Astrocyte (in vitro differentiated cells and primary cell): ENCODE data around the gene IMMP2L. TPM values are rescaled to one million over a fixed set of nuclear protein-coding genes. Genes with fewer than 3 reads are reported as not detected.

Experiments
- DNase-seq: peaks from one replicate; pipeline ENCODE4 v3.0.0-alpha.2; 2010; ENCODE audit warnings: low read depth
- FAIRE-seq: peaks from 2 replicates; lab custom pipeline; 2011; peaks lifted over from hg19 to GRCh38; lab: Jason Lieb, UNC
- H2AFZ ChIP-seq: 2 replicates; pipeline ENCODE4 v1.6.0; 2012; ENCODE audit warnings: low read depth, low read length, inconsistent platforms
- H3K27ac ChIP-seq: 2 replicates; pipeline ENCODE4 v1.5.1; 2011; ENCODE audit warnings: low read depth, low read length, inconsistent platforms
- H3K27me3 ChIP-seq: 2 replicates; pipeline ENCODE4 v1.6.0; 2011; ENCODE audit warnings: low read length, inconsistent platforms; ENCODE audit not compliant: insufficient read depth
- H3K36me3 ChIP-seq: 2 replicates; pipeline ENCODE4 v1.5.1; 2011; ENCODE audit warnings: low read length, inconsistent platforms; ENCODE audit not compliant: insufficient read depth
- H3K4me1 ChIP-seq: 2 replicates; pipeline ENCODE4 v1.5.1; 2011; ENCODE audit warnings: low read length, inconsistent platforms; ENCODE audit not compliant: insufficient read depth
- H3K4me2 ChIP-seq: 2 replicates; pipeline ENCODE4 v1.6.0; 2012; ENCODE audit warnings: low read length, inconsistent platforms
- H3K4me3 ChIP-seq: 2 replicates; pipeline ENCODE4 v1.5.1; 2011; ENCODE audit warnings: low read depth, mild to moderate bottlenecking, low read length, inconsistent platforms; ENCODE audit not compliant: insufficient read depth
- H3K79me2 ChIP-seq: 2 replicates; pipeline ENCODE4 v1.6.0; 2012; ENCODE audit warnings: mild to moderate bottlenecking, low read length, inconsistent platforms; ENCODE audit not compliant: insufficient read depth
- H3K9ac ChIP-seq: 2 replicates; pipeline ENCODE4 v1.6.0; 2012; ENCODE audit warnings: mild to moderate bottlenecking, low read length, inconsistent platforms
- H3K9me3 ChIP-seq: 2 replicates; pipeline ENCODE4 v1.5.1; 2012; ENCODE audit warnings: low read depth, mild to moderate bottlenecking, low read length, inconsistent platforms; ENCODE audit not compliant: insufficient read depth
- H4K20me1 ChIP-seq: 2 replicates; pipeline ENCODE4 v1.6.0; 2012; ENCODE audit warnings: low read length, inconsistent platforms; ENCODE audit not compliant: insufficient read depth
- H3K27ac Mint-ChIP-seq: one replicate; pipeline ENCODE4 v1.8.0; 2021; ENCODE audit warnings: mild to moderate bottlenecking, mixed read lengths; ENCODE audit not compliant: unreplicated experiment
- H3K27me3 Mint-ChIP-seq: one replicate; pipeline ENCODE4 v1.8.0; 2021; ENCODE audit warnings: low read depth, mixed read lengths; ENCODE audit not compliant: unreplicated experiment
- H3K36me3 Mint-ChIP-seq: one replicate; pipeline ENCODE4 v1.8.0; 2021; ENCODE audit warnings: low read depth, mixed read lengths; ENCODE audit not compliant: unreplicated experiment
- H3K4me1 Mint-ChIP-seq: one replicate; pipeline ENCODE4 v1.8.0; 2021; ENCODE audit warnings: low read depth, mixed read lengths; ENCODE audit not compliant: unreplicated experiment
- H3K4me3 Mint-ChIP-seq: one replicate; pipeline ENCODE4 v1.8.0; 2021; ENCODE audit warnings: mild to moderate bottlenecking, moderate library complexity, mixed read lengths; ENCODE audit not compliant: unreplicated experiment
- H3K9me3 Mint-ChIP-seq: one replicate; pipeline ENCODE4 v1.8.0; 2021; ENCODE audit warnings: mild to moderate bottlenecking, mixed read lengths; ENCODE audit not compliant: unreplicated experiment
- CTCF ChIP-seq: IDR thresholded peaks from 2 replicates; pipeline ENCODE4 v1.5.1; 2011; ENCODE audit warnings: low read depth, mild to moderate bottlenecking, inconsistent platforms, low read length, moderate library complexity; ENCODE audit not compliant: insufficient read depth
- EZH2 ChIP-seq: IDR thresholded peaks from 2 replicates; pipeline ENCODE4 v1.6.1; 2012; ENCODE audit warnings: mild to moderate bottlenecking, low read length, inconsistent platforms; ENCODE audit not compliant: insufficient read depth
- total RNA-seq: library from RNA; stranded (reverse); gene quantifications from 2 replicates; pipeline ENCODE4 v1.2.1, GENCODE V29; 2021

Gene IMMP2L
- total RNA-seq, 1 donor from 2014 or later: 13.8 TPM

- Mint-ChIP-seq H3K27me3 (no peaks in the 10 kb centered on the region), H3K27ac (no peak overlapping the region), H3K9me3 (no peaks in the 10 kb centered on the region), H3K36me3 (no peaks in the 10 kb centered on the region), H3K4me1 (peaks cover 30% of the 10 kb centered on the region), H3K4me3 (no peak overlapping the region)
- Histone ChIP-seq H3K27me3 (no peaks in the 10 kb centered on the region), H3K4me1 (peaks cover 19% of the 10 kb centered on the region), H3K4me3 (no peak overlapping the region), H4K20me1 (no peaks in the 10 kb centered on the region), H3K4me2 (no peak overlapping the region), H3K79me2 (no peaks in the 10 kb centered on the region), H3K36me3 (no peaks in the 10 kb centered on the region), H3K27ac (no peak overlapping the region), H2AFZ (no peak overlapping the region), H3K9ac (no peak overlapping the region), H3K9me3 (no peaks in the 10 kb centered on the region)
- DNase-seq (peak; percentile 49), FAIRE-seq (no peak)
- TF ChIP-seq EZH2 (no peak), CTCF (no peak)
These were observed 475.8 kb downstream of the IMMP2L start for GRCh38 chr7:111086532-111086931.

- Histone ChIP-seq H2AFZ (no peak overlapping the region), H4K20me1 (no peaks in the 10 kb centered on the region), H3K4me1 (peaks cover 22% of the 10 kb centered on the region), H3K27ac (no peak overlapping the region), H3K36me3 (no peaks in the 10 kb centered on the region), H3K4me2 (no peak overlapping the region), H3K27me3 (no peaks in the 10 kb centered on the region), H3K4me3 (no peak overlapping the region), H3K9me3 (no peaks in the 10 kb centered on the region), H3K9ac (no peak overlapping the region), H3K79me2 (no peaks in the 10 kb centered on the region)
- DNase-seq (no peak), FAIRE-seq (no peak)
- no peak overlapping the region for H3K4me3 Mint-ChIP-seq
- peaks cover 22% of the 10 kb centered on the region for H3K4me1 Mint-ChIP-seq
- no peaks in the 10 kb centered on the region for H3K36me3 Mint-ChIP-seq
- no peaks in the 10 kb centered on the region for H3K9me3 Mint-ChIP-seq
- TF ChIP-seq CTCF (no peak), EZH2 (no peak)
- H3K27ac Mint-ChIP-seq: no peak overlapping the region
- H3K27me3 Mint-ChIP-seq: no peaks in the 10 kb centered on the region
These were observed 476.9 kb downstream of the IMMP2L start for GRCh38 chr7:111085356-111085755.

- no peak overlapping the region for H3K4me3 Mint-ChIP-seq
- H3K4me2 ChIP-seq: peak overlapping the region; percentile 52
- peak overlapping the region; percentile 20 for H3K9ac ChIP-seq
- no peaks in the 10 kb centered on the region for H3K27me3 ChIP-seq
- no peak overlapping the region for H3K4me3 ChIP-seq
- DNase-seq: peak; percentile 63
- no peaks in the 10 kb centered on the region for H3K27me3 Mint-ChIP-seq
- TF ChIP-seq EZH2: no peak
- TF ChIP-seq CTCF: no peak
- peak overlapping the region; percentile 31 for H2AFZ ChIP-seq
- no peaks in the 10 kb centered on the region for H3K9me3 Mint-ChIP-seq
- peak overlapping the region; percentile 82 for H3K27ac ChIP-seq
- H3K9me3 ChIP-seq: no peaks in the 10 kb centered on the region
- peaks cover 22% of the 10 kb centered on the region for H3K4me1 ChIP-seq
- H3K36me3 ChIP-seq: no peaks in the 10 kb centered on the region
- peak overlapping the region; percentile 97 for H3K27ac Mint-ChIP-seq
- FAIRE-seq: no peak
- H3K4me1 Mint-ChIP-seq: peaks cover 22% of the 10 kb centered on the region
- no peaks in the 10 kb centered on the region for H4K20me1 ChIP-seq
- H3K79me2 ChIP-seq: no peaks in the 10 kb centered on the region
- no peaks in the 10 kb centered on the region for H3K36me3 Mint-ChIP-seq
These were observed 478.9 kb downstream of the IMMP2L start for GRCh38 chr7:111083413-111083812.
